HCT116 (cell line): ENCODE data around the gene PTGIS. TPM values are rescaled to one million over a fixed set of nuclear protein-coding genes. Genes with fewer than 3 reads are reported as not detected.

Experiments used
- ATAC-seq: fragments of 200-7000 bp; cut with Tn5 transposase; 2 replicates; pipeline ENCODE4 v1.9.1; 2020; ENCODE audit warnings: mild to moderate bottlenecking, moderate library complexity
- BruUV-seq: library from RNA; stranded (reverse); fragments of 400-500 nt; replicated peaks from 2 replicates; lab custom pipeline; 2021; lab: Mats Ljungman, UMichigan
- CTCF ChIA-PET: fragments of 300-600 bp; sonication (Branson Sonifier 250); formaldehyde crosslinking; loops from one replicate; lab custom pipeline; 2021; ENCODE audit warnings: antibody characterized with exemption; lab: Charles Lee
- POLR2A ChIA-PET: fragments of 300-600, 350-600 bp; sonication (Branson Sonifier 250); formaldehyde crosslinking; loops from one replicate; lab custom pipeline; 2021; ENCODE audit warnings: antibody characterized with exemption; lab: Charles Lee
- RAD21 ChIA-PET, 2 experiments: fragments of 300-600 bp; sonication (Branson Sonifier 250); formaldehyde crosslinking; loops; one replicate each; lab custom pipeline; 2023; ENCODE audit warnings: low total read pairs in 2 of 2; ENCODE audit not compliant: uncharacterized antibody in 2 of 2, unreplicated experiment in 2 of 2, low non-redundant PET in 1 of 2; lab: Charles Lee
- DNase-seq: peaks from one replicate; pipeline ENCODE4 v3.0.0-alpha.2; 2010; ENCODE audit warnings: low read depth, low spot score
- H2AFZ ChIP-seq: fragments of 200-600 bp; shearing (Covaris generic), sonication (generic); 2 replicates; pipeline ENCODE4 v1.6.1; 2017; ENCODE audit warnings: low read depth, mixed run types, mixed read lengths, antibody characterized with exemption, low read length; ENCODE audit not compliant: poor library complexity, severe bottlenecking
- H3K27ac ChIP-seq: 2 replicates; pipeline ENCODE4 v1.5.1; 2012; ENCODE audit warnings: low read depth, low read length
- H3K27me3 ChIP-seq: fragments of 200-600 bp; sonication (generic); 2 replicates; pipeline ENCODE4 v1.6.1; 2016; ENCODE audit warnings: mixed run types, low read length, mixed read lengths; ENCODE audit not compliant: insufficient read depth
- H3K36me3 ChIP-seq, 2 experiments: fragments of 200-500 bp in 1 of 2; fragments of 200-600 bp in 1 of 2; sonication (Bioruptor generic) in 1 of 2; sonication (generic) in 1 of 2; 2 replicates each; pipeline versions ENCODE4 v1.5.1 to v1.6.1; 2014 to 2016; ENCODE audit warnings: low read length in 2 of 2, inconsistent platforms in 1 of 2, mixed read lengths in 1 of 2, mixed run types in 1 of 2; ENCODE audit not compliant: insufficient read depth in 2 of 2, control insufficient read depth in 1 of 2
- H3K4me1 ChIP-seq, 2 experiments: fragments of 200-600 bp in 1 of 2; sonication (generic) in 1 of 2; 2 replicates each; pipeline versions ENCODE4 v1.5.1 to v1.6.1; 2012 to 2017; ENCODE audit warnings: low read length in 2 of 2, inconsistent platforms in 1 of 2, mild to moderate bottlenecking in 1 of 2, mixed read lengths in 1 of 2, mixed run types in 1 of 2, moderate library complexity in 1 of 2; ENCODE audit not compliant: insufficient read depth in 2 of 2, control insufficient read depth in 1 of 2
- H3K4me2 ChIP-seq: fragments of 200-600 bp; sonication (generic); 2 replicates; pipeline ENCODE4 v1.6.1; 2017; ENCODE audit warnings: mixed run types, low read length, mixed read lengths
- H3K4me3 ChIP-seq, 2 experiments: fragments of 200-600 bp in 1 of 2; sonication (generic) in 1 of 2; replicated peaks in 1 of 2; 2 replicates each; pipeline ENCODE4 v1.5.1; 2011 to 2016; ENCODE audit warnings: low read length in 2 of 2, control low read depth in 1 of 2, low read depth in 1 of 2, mild to moderate bottlenecking in 1 of 2, mixed read lengths in 1 of 2, mixed run types in 1 of 2
- H3K79me2 ChIP-seq: fragments of 200-600 bp; sonication (generic); 2 replicates; pipeline ENCODE4 v1.6.1; 2017; ENCODE audit warnings: mild to moderate bottlenecking, mixed run types, low read length, moderate library complexity, mixed read lengths; ENCODE audit not compliant: insufficient read depth
- H3K9ac ChIP-seq: fragments of 200-600 bp; sonication (generic); 2 replicates; pipeline ENCODE4 v1.6.1; 2016; ENCODE audit warnings: low read length, mixed read lengths
- H3K9me2 ChIP-seq: fragments of 200-600 bp; sonication (generic), shearing (Covaris generic); 2 replicates; pipeline ENCODE4 v1.6.1; 2017; ENCODE audit warnings: mixed run types, mild to moderate bottlenecking, moderate library complexity; ENCODE audit not compliant: insufficient read depth
- H3K9me3 ChIP-seq, 2 experiments: fragments of 200-500 bp in 1 of 2; fragments of 200-600 bp in 1 of 2; sonication (Bioruptor generic) in 1 of 2; sonication (generic) in 1 of 2; 2 replicates each; pipeline ENCODE4 v1.6.1; 2014 to 2017; ENCODE audit warnings: low read length in 2 of 2, mixed read lengths in 2 of 2, inconsistent platforms in 1 of 2, low read depth in 1 of 2, mild to moderate bottlenecking in 1 of 2, mixed run types in 1 of 2, moderate library complexity in 1 of 2; ENCODE audit not compliant: control insufficient read depth in 1 of 2, insufficient read depth in 1 of 2
- H4K20me1 ChIP-seq: fragments of 200-600 bp; sonication (generic), shearing (Covaris generic); 2 replicates; pipeline ENCODE4 v1.6.1; 2017; ENCODE audit warnings: mixed run types, mild to moderate bottlenecking, moderate library complexity; ENCODE audit not compliant: insufficient read depth
- CBX3 ChIP-seq: IDR thresholded peaks from 2 replicates; pipeline ENCODE4 v1.6.1; 2012; ENCODE audit warnings: low read depth
- CEBPB ChIP-seq: IDR thresholded peaks from 2 replicates; pipeline ENCODE4 v1.6.1; 2012; ENCODE audit warnings: low read depth
- CTCF ChIP-seq, 3 experiments: fragments of 200-600 bp in 1 of 3; sonication (generic) in 1 of 3; IDR thresholded peaks in 2 of 3; conservative IDR thresholded peaks in 1 of 3; 2 replicates each; pipeline ENCODE4 v1.5.1; 2012 to 2017; ENCODE audit warnings: low read depth in 2 of 3, low read length in 2 of 3, antibody characterized with exemption in 1 of 3, borderline replicate concordance in 1 of 3, control low read depth in 1 of 3, mild to moderate bottlenecking in 1 of 3, mixed read lengths in 1 of 3, mixed run types in 1 of 3, moderate library complexity in 1 of 3; ENCODE audit not compliant: insufficient read depth in 1 of 3
- EGR1 ChIP-seq: IDR thresholded peaks from 2 replicates; pipeline ENCODE4 v1.6.1; 2012; ENCODE audit warnings: low read depth
- FOSL1 ChIP-seq: IDR thresholded peaks from 2 replicates; pipeline ENCODE4 v1.6.1; 2012; ENCODE audit warnings: low read depth
- POLR2A ChIP-seq: IDR thresholded peaks from 2 replicates; pipeline ENCODE4 v1.7.0; 2011; ENCODE audit warnings: borderline replicate concordance; ENCODE audit not compliant: insufficient read depth, insufficient read length; ENCODE audit errors: extremely low read depth
- POLR2AphosphoS5 ChIP-seq: IDR thresholded peaks from 2 replicates; pipeline ENCODE4 v1.6.1; 2011; ENCODE audit warnings: mild to moderate bottlenecking, low read depth, low read length, moderate library complexity
- RAD21 ChIP-seq: IDR thresholded peaks from 2 replicates; pipeline ENCODE4 v1.6.1; 2012; ENCODE audit warnings: low read depth, mild to moderate bottlenecking
- SIN3A ChIP-seq: IDR thresholded peaks from 2 replicates; pipeline ENCODE4 v1.6.1; 2012; ENCODE audit warnings: low read depth
- SP1 ChIP-seq: IDR thresholded peaks from 2 replicates; pipeline ENCODE4 v1.6.1; 2012; ENCODE audit warnings: low read depth
- SRF ChIP-seq: IDR thresholded peaks from 2 replicates; pipeline ENCODE4 v1.6.1; 2012; ENCODE audit warnings: low read depth
- TCF7L2 ChIP-seq: IDR thresholded peaks from 2 replicates; pipeline ENCODE4 v1.7.0; 2011; ENCODE audit warnings: borderline replicate concordance, inconsistent platforms; ENCODE audit not compliant: insufficient read depth, insufficient read length; ENCODE audit errors: extremely low read depth
- ZFX ChIP-seq: fragments of 450-650 bp; IDR thresholded peaks from 2 replicates; pipeline ENCODE4 v1.6.1; 2017
- intact Hi-C: fragments of 100-400 bp; cut with micrococcal nuclease; formaldehyde crosslinking; loops from 2 replicates; pipeline ENCODE4 v1.10.0; 2022
- total RNA-seq: library from RNA; stranded (reverse); gene quantifications from one replicate; pipeline ENCODE4 v1.2.1, GENCODE V29; 2021; ENCODE audit not compliant: unreplicated experiment
- TF ChIP-seq, protein P1 (sequence below): IDR thresholded peaks from 2 replicates; pipeline ENCODE4 v1.6.1; 2011; ENCODE audit warnings: mild to moderate bottlenecking, low read length, moderate library complexity; ENCODE audit not compliant: insufficient replicate concordance; ENCODE audit errors: extremely low read depth
- TF ChIP-seq, protein P2 (sequence below): IDR thresholded peaks from 2 replicates; pipeline ENCODE4 v1.6.1; 2012
- TF ChIP-seq, protein P3 (sequence below): IDR thresholded peaks from 2 replicates; pipeline ENCODE4 v1.6.1; 2012; ENCODE audit warnings: low read depth

Gene PTGIS
- total RNA-seq, 1 experiment from 2014 or later, result 0.25 TPM

GRCh38 chr20:49513009-49513408, 54.9 kb downstream of the PTGIS start:
- BruUV-seq, result no TSS peak
- POLR2A ChIA-PET, result no interaction called here
- Histone ChIP-seq H3K9ac (no peak overlapping the region), H3K4me2 (no peak overlapping the region), H4K20me1 (no peaks in the 10 kb centered on the region), H3K36me3 (no peaks in the 10 kb centered on the region), H3K9me3 (peaks cover 0 to 3% of the 10 kb centered on the region in 2 experiments; a peak in 1 of 4 replicates), H3K27me3 (peaks cover 26% of the 10 kb centered on the region), H3K4me3 (no peak overlapping the region), H3K4me1 (peaks cover 3 to 16% of the 10 kb centered on the region in 2 experiments; a peak in 3 of 4 replicates), H2AFZ (no peak overlapping the region), H3K79me2 (no peaks in the 10 kb centered on the region), H3K27ac (no peak overlapping the region), H3K9me2 (no peaks in the 10 kb centered on the region)
- TF ChIP-seq, protein P1, sequence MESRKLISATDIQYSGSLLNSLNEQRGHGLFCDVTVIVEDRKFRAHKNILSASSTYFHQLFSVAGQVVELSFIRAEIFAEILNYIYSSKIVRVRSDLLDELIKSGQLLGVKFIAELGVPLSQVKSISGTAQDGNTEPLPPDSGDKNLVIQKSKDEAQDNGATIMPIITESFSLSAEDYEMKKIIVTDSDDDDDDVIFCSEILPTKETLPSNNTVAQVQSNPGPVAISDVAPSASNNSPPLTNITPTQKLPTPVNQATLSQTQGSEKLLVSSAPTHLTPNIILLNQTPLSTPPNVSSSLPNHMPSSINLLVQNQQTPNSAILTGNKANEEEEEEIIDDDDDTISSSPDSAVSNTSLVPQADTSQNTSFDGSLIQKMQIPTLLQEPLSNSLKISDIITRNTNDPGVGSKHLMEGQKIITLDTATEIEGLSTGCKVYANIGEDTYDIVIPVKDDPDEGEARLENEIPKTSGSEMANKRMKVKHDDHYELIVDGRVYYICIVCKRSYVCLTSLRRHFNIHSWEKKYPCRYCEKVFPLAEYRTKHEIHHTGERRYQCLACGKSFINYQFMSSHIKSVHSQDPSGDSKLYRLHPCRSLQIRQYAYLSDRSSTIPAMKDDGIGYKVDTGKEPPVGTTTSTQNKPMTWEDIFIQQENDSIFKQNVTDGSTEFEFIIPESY, result no peak
- TF ChIP-seq, protein P2, sequence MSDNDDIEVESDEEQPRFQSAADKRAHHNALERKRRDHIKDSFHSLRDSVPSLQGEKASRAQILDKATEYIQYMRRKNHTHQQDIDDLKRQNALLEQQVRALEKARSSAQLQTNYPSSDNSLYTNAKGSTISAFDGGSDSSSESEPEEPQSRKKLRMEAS, result no peak
- no peak for TF ChIP-seq CBX3
- no peak for TF ChIP-seq TCF7L2
- TF ChIP-seq EGR1, result no peak
- no peak for TF ChIP-seq CTCF (IDR thresholded peaks at IDR 0.05 in 2 of 3, conservative IDR thresholded peaks at IDR 0.05 in 1 of 3; ENCODE audit: borderline replicate concordance in 1 of 3, insufficient read depth in 1 of 3, low read depth in 2 of 3, low read length in 2 of 3)
- TF ChIP-seq POLR2A, result no peak
- no peak for TF ChIP-seq ZFX
- no peak for TF ChIP-seq FOSL1
- TF ChIP-seq, protein P3, sequence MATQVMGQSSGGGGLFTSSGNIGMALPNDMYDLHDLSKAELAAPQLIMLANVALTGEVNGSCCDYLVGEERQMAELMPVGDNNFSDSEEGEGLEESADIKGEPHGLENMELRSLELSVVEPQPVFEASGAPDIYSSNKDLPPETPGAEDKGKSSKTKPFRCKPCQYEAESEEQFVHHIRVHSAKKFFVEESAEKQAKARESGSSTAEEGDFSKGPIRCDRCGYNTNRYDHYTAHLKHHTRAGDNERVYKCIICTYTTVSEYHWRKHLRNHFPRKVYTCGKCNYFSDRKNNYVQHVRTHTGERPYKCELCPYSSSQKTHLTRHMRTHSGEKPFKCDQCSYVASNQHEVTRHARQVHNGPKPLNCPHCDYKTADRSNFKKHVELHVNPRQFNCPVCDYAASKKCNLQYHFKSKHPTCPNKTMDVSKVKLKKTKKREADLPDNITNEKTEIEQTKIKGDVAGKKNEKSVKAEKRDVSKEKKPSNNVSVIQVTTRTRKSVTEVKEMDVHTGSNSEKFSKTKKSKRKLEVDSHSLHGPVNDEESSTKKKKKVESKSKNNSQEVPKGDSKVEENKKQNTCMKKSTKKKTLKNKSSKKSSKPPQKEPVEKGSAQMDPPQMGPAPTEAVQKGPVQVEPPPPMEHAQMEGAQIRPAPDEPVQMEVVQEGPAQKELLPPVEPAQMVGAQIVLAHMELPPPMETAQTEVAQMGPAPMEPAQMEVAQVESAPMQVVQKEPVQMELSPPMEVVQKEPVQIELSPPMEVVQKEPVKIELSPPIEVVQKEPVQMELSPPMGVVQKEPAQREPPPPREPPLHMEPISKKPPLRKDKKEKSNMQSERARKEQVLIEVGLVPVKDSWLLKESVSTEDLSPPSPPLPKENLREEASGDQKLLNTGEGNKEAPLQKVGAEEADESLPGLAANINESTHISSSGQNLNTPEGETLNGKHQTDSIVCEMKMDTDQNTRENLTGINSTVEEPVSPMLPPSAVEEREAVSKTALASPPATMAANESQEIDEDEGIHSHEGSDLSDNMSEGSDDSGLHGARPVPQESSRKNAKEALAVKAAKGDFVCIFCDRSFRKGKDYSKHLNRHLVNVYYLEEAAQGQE, result no peak
- TF ChIP-seq SRF, result no peak
- TF ChIP-seq CEBPB, result no peak
- TF ChIP-seq SP1, result no peak
- no peak for TF ChIP-seq POLR2AphosphoS5
- no peak for TF ChIP-seq SIN3A
- TF ChIP-seq RAD21, result no peak
- ATAC-seq, result no peak
- no peak for DNase-seq
- intact Hi-C loops, result no loop called here
- RAD21 ChIA-PET, result no interaction called here
- CTCF ChIA-PET, result interaction anchor here (1.7 kb wide), 1 partner anchor 8 kb away, joined by 4 read pairs; no protein-coding TSS in a partner anchor
